ENCODE data around the gene TMEM17. TPM values are rescaled to one million over a fixed set of nuclear protein-coding genes. Genes with fewer than 3 reads are reported as not detected.

TMEM17 gene, protein sequence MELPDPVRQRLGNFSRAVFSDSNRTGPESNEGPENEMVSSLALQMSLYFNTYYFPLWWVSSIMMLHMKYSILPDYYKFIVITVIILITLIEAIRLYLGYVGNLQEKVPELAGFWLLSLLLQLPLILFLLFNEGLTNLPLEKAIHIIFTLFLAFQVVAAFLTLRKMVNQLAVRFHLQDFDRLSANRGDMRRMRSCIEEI
- 1 to 10 TPM; 1.4 to 4.4 (median 1.6) TPM for total RNA-seq

DNA sequence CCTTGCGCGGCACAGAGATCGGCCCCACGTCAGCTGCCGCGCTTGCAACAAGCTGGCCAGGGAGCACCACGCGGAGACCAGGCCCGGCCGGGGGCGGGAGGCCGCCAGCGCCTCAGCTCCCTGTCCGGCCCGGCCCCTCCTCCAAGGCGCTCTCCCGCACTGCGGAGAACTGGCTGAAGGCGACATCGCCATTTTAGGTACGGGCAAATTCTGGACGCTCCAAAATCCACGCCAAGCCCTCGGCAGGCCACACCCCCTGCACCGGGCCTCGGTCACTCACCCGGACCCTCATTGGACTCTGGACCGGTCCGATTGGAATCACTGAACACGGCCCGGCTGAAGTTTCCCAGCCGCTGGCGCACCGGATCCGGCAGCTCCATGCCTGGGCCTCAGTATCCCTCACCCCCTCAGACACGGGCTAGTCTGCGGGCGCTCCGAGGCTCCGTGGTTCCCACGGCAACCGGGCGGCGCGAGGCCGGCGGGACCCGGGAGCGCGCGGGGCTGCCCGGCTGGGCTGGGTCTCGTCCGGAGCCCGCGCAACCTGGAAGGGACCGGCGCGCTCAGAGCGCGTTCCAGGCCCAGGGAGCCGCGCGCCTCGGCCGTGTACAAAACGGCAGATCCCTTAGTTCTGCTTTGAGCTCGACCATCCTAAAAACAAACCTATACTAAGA lies at the start of gene TMEM17:
Gene TMEM17 (minus strand): TSS at position 446 of the 671 bp plus-strand sequence. CDS start 66 bp downstream, at position 380.
- TF ChIP-seq, protein P1, sequence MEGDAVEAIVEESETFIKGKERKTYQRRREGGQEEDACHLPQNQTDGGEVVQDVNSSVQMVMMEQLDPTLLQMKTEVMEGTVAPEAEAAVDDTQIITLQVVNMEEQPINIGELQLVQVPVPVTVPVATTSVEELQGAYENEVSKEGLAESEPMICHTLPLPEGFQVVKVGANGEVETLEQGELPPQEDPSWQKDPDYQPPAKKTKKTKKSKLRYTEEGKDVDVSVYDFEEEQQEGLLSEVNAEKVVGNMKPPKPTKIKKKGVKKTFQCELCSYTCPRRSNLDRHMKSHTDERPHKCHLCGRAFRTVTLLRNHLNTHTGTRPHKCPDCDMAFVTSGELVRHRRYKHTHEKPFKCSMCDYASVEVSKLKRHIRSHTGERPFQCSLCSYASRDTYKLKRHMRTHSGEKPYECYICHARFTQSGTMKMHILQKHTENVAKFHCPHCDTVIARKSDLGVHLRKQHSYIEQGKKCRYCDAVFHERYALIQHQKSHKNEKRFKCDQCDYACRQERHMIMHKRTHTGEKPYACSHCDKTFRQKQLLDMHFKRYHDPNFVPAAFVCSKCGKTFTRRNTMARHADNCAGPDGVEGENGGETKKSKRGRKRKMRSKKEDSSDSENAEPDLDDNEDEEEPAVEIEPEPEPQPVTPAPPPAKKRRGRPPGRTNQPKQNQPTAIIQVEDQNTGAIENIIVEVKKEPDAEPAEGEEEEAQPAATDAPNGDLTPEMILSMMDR (IDR thresholded peaks at IDR 0.05; ENCODE audit: low read depth), result no peak

DNA sequence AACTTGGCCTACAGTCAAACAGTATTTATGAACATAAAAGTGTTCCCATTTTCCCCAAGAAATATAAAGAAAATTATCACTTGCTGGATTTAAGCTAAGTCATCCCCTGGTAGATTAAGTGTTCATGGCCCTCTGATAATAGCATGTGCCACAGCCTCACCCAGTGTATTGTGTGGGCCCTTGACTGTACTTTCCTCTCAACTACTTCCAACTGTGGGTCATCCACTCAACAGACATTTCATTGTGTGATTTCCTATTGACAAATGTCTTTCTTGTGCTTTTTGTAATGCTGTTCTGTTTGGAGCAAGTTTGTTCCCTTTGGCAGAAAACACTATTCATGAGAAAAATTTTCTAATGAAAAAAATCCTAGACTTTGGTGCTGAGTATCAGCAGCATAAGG lies 48.4 kb upstream of the TMEM17 start:
- TF ChIP-seq, protein P1 (IDR thresholded peaks at IDR 0.05; ENCODE audit: low read depth), result no peak

DNA sequence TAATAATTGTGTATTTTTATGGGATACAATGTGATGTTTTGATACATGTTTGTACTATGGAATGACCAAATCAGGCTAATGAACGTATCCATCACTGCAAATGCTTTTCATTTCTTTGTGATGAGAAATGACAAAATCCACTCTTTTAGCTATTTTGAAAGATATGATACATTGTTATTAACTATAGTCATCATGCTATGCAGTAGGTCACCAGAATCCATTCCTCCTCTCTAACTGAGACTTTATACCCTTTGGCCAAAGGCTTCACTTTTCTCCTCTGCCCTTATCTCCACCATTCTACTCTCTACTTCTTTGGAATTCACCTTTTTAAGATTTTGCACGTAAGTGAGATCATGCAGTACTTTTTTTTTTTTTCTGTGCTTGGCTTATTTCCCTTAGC lies 44.5 kb upstream of the TMEM17 start:
- TF ChIP-seq, protein P1 (IDR thresholded peaks at IDR 0.05; ENCODE audit: low read depth), result no peak

DNA sequence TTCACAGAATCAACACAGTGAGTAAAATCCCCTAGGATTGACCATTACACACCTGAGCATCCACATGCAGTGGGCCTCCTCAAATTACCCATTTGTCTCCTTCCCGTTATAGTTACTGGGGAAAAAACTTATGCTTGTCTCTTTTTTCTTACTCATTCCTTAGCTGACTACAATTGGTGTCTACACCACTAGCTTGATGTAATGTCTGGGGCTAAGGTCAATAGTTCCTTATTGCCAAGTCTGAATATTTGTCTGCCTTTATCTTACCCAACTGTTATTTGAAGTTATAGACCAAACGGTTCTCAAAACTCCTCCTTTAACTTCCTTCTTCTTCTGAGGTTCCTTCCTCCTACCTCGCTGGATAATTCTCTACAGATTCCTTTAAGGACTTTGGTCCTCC lies 41.9 kb upstream of the TMEM17 start:
- TF ChIP-seq, protein P1 (IDR thresholded peaks at IDR 0.05; ENCODE audit: low read depth), result no peak

DNA sequence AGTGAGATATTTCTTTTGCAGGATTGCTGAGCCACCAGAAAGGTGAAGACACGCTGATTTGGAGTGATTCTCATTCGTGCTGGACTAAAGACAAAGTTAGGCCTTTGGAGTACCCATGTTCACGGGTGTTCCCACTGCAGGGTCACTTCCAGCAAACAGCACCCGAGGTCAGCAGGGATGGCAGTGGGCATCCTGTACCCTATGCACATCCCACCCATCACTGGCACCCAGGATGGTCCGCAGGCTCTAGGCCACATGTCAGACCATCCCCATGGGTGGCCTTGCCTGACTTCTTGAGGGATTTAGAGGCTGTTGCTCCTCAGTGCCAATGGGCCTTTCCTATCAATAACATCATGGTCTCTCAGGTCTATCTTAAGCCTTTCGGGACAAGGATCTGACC lies 39.3 kb upstream of the TMEM17 start:
- TF ChIP-seq, protein P1 (IDR thresholded peaks at IDR 0.05; ENCODE audit: low read depth), result no peak

DNA sequence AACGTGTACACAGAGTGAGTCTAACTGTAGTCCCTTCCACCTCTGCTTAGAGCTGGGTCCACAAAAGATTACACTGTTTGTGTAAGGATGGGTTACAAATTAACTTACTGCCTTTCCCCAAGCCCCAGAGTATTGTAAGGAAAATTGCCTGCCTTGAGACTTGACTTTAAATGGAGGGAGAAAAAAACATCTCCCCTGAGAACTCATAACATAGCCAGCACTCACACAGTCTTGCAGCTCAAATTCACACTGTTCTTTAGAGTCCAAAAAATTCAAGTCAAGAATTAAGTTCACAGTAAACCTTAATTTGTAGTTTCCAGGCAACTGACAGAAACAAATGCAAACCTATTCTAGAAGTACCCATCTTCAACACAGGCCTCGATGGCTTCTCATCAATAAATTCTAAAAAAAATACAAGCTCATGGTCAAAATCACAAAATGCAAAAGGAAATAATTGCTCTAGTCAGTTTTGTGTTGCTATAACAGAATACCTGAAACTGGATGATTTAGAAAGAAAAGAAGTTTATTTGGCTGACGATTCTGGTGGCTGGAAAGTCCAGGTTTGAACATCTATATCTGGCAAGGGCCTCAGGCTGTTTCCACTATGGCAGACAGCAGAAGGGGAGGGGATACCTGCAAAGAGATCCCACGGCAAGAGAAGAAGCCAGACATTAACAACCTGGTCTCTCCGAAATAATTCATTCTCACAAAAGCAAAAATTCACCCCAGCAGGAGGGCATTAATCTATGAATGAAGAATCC lies 34.6 kb upstream of the TMEM17 start:
- TF ChIP-seq, protein P1 (IDR thresholded peaks at IDR 0.05; ENCODE audit: low read depth), result no peak
